Stimulated activated CD4-positive, alpha-beta T cell treated with anti-CD3 and anti-CD28 coated beads, Interleukin-12 subunit alpha, Interleukin-12 subunit beta, amount 100 ng/mL, for 48 hours (primary cell): Measurements from ENCODE around the gene PLCG2.
"Not testable (repeated sequence)": the region's sequence is repeated elsewhere in the genome, so short reads cannot be mapped to it uniquely, and the experiment has no call there.

ENCODE experiments used
- DNase-seq, 3 donors: peaks; one replicate each; pipeline ENCODE4 v3.0.0-alpha.2; 2020; ENCODE audit warnings: low read depth in 2 of 3, low spot score in 1 of 3

Gene PLCG2

GRCh38 chr16:81778861-81779535, at the start of gene PLCG2:
Gene PLCG2, plus strand, starts transcription at chr16:81779291. Its CDS starts 6,699 bp downstream, at chr16:81785990.
- peak; percentile 15 to 67 (median 60) for DNase-seq

- no peak for DNase-seq
Measured at GRCh38 chr16:81729451-81729850, 49.6 kb upstream of the PLCG2 start.

GRCh38 chr16:81730090-81731051, 48.7 kb upstream of the PLCG2 start:
- peak in 2 of 3 donors; percentile 52 to 54 for DNase-seq

- DNase-seq = no peak
Measured at GRCh38 chr16:81731649-81732048, 47.4 kb upstream of the PLCG2 start.

- no peak for DNase-seq
Measured at GRCh38 chr16:81732699-81733098, 46.4 kb upstream of the PLCG2 start.

- no peak for DNase-seq
Measured at GRCh38 chr16:81733295-81733694, 45.8 kb upstream of the PLCG2 start.

- no peak for DNase-seq
Measured at GRCh38 chr16:81734632-81735434, 44.3 kb upstream of the PLCG2 start.

- DNase-seq = peak; percentile 74 to 91 (median 80)
Measured at GRCh38 chr16:81737885-81738536, 41.1 kb upstream of the PLCG2 start.

GRCh38 chr16:81738783-81739496, 40.2 kb upstream of the PLCG2 start:
- no peak for DNase-seq

- no peak for DNase-seq
Measured at GRCh38 chr16:81739503-81739902, 39.6 kb upstream of the PLCG2 start.

- DNase-seq = no peak
Measured at GRCh38 chr16:81740169-81740568, 38.9 kb upstream of the PLCG2 start.

GRCh38 chr16:81741430-81741770, 37.7 kb upstream of the PLCG2 start:
- not testable (repeated sequence) for DNase-seq

- DNase-seq = no peak
Measured at GRCh38 chr16:81744385-81744784, 34.7 kb upstream of the PLCG2 start.

- DNase-seq = no peak
Measured at GRCh38 chr16:81744911-81745310, 34.2 kb upstream of the PLCG2 start.

GRCh38 chr16:81745704-81746558, 33.2 kb upstream of the PLCG2 start:
- peak; percentile 51 to 74 (median 69) for DNase-seq

GRCh38 chr16:81746566-81746965, 32.5 kb upstream of the PLCG2 start:
- no peak for DNase-seq

GRCh38 chr16:81748476-81749198, 30.5 kb upstream of the PLCG2 start:
- DNase-seq = no peak

- no peak for DNase-seq
Measured at GRCh38 chr16:81752225-81752875, 26.7 kb upstream of the PLCG2 start.
